ENCODE data around the gene SH2D4B.

The SH2D4B gene

GRCh38 chr10:80504158-80504811, 33.4 kb upstream of the SH2D4B start:
- POLR2A ChIA-PET = interaction anchor here (1.8 kb wide), 1 partner anchor 60 kb away, joined by 8 read pairs; no protein-coding TSS in a partner anchor
- TF ChIP-seq CTCF (IDR thresholded peaks at IDR 0.05; ENCODE audit: control extremely low read depth, extremely low read depth, low read depth, missing control alignments) = no peak
- CTCF ChIA-PET = interaction anchor here (0.7 to 27.0 kb wide), 22 partner anchors 7 to 128 kb away, joined by 3 to 1060 read pairs (median 12); partner anchors contain the start of genes PRXL2A and TSPAN14
- no peak for DNase-seq (ENCODE audit: extremely low spot score)

- TF ChIP-seq CTCF (IDR thresholded peaks at IDR 0.05; ENCODE audit: control extremely low read depth, extremely low read depth, low read depth, missing control alignments) = no peak
- no peak for DNase-seq (ENCODE audit: extremely low spot score)
- ChIA-PET CTCF (interaction anchor here (0.7 to 27.0 kb wide), 31 partner anchors 8 to 1114 kb away, joined by 3 to 1060 read pairs (median 7); partner anchors contain the start of genes PRXL2A and TSPAN14), POLR2A (interaction anchor here (0.6 to 1.8 kb wide), 4 partner anchors 30 to 97 kb away, joined by 3 to 8 read pairs (median 4); no protein-coding TSS in a partner anchor)
Observed at GRCh38 chr10:80504897-80505465, 32.7 kb upstream of the SH2D4B start.

- CTCF ChIA-PET = interaction anchor here (0.6 to 27.0 kb wide), 31 partner anchors 9 to 1115 kb away, joined by 3 to 1060 read pairs (median 7); partner anchors contain the start of genes PRXL2A and TSPAN14
- TF ChIP-seq CTCF (IDR thresholded peaks at IDR 0.05; ENCODE audit: control extremely low read depth, extremely low read depth, low read depth, missing control alignments) = no peak
- DNase-seq (ENCODE audit: extremely low spot score) = no peak
- POLR2A ChIA-PET = interaction anchor here (1.0 to 1.8 kb wide), 2 partner anchors 43 to 62 kb away, joined by 3 to 8 read pairs; no protein-coding TSS in a partner anchor
Observed at GRCh38 chr10:80506189-80506575, 31.5 kb upstream of the SH2D4B start.

- CTCF ChIA-PET = interaction anchor here (1.1 to 27.0 kb wide), 9 partner anchors 9 to 124 kb away, joined by 3 to 1060 read pairs (median 30); partner anchors contain the start of genes PRXL2A and TSPAN14
- POLR2A ChIA-PET = no interaction called here
- no peak for DNase-seq (ENCODE audit: extremely low spot score)
- TF ChIP-seq CTCF (IDR thresholded peaks at IDR 0.05; ENCODE audit: control extremely low read depth, extremely low read depth, low read depth, missing control alignments) = no peak
Observed at GRCh38 chr10:80506836-80507487, 30.7 kb upstream of the SH2D4B start.

- POLR2A ChIA-PET = no interaction called here
- TF ChIP-seq CTCF (IDR thresholded peaks at IDR 0.05; ENCODE audit: control extremely low read depth, extremely low read depth, low read depth, missing control alignments) = no peak
- CTCF ChIA-PET = interaction anchor here (1.2 to 27.0 kb wide), 5 partner anchors 11 to 131 kb away, joined by 3 to 1060 read pairs (median 11); partner anchors contain the start of gene TSPAN14
- DNase-seq (ENCODE audit: extremely low spot score) = no peak
Observed at GRCh38 chr10:80509108-80509402, 28.6 kb upstream of the SH2D4B start.

GRCh38 chr10:80509403-80510161, 28.1 kb upstream of the SH2D4B start:
- ChIA-PET POLR2A (no interaction called here), CTCF (interaction anchor here (1.2 to 27.0 kb wide), 5 partner anchors 12 to 132 kb away, joined by 3 to 1060 read pairs (median 11); partner anchors contain the start of gene TSPAN14)
- DNase-seq (ENCODE audit: extremely low spot score) = no peak
- TF ChIP-seq CTCF (IDR thresholded peaks at IDR 0.05; ENCODE audit: control extremely low read depth, extremely low read depth, low read depth, missing control alignments) = no peak

Data from GM10248 (cell line).